Body of pancreas (tissue), 4 donors: ENCODE data around the gene VTI1A. TPM values are rescaled to one million over a fixed set of nuclear protein-coding genes. Genes with fewer than 3 reads are reported as not detected.

Experiments used
- ATAC-seq: fragments of 150-250 bp; one replicate; pipeline ENCODE4 v1.9.1; 2016
- DNase-seq, 4 donors: peaks; one replicate each; pipeline ENCODE4 v3.0.0-alpha.2; 2019
- H3K27ac ChIP-seq, 4 donors: fragments of 200-600 bp; sonication (generic); 1 replicate in 3 of 4; 2 replicates in 1 of 4; pipeline versions ENCODE4 v1.5.1 to v1.6.1; 2016 to 2019; ENCODE audit warnings: mild to moderate bottlenecking in 1 of 4, mixed read lengths in 1 of 4, moderate library complexity in 1 of 4
- H3K27me3 ChIP-seq, 2 donors: fragments of 200-600 bp; sonication (generic); one replicate each; pipeline ENCODE4 v1.6.0; 2016; ENCODE audit warnings: mild to moderate bottlenecking in 1 of 2
- H3K36me3 ChIP-seq, 2 donors: fragments of 200-600 bp; sonication (generic); replicated peaks in 1 of 2; 2 replicates each; pipeline ENCODE4 v1.5.1; 2016; ENCODE audit warnings: low read depth in 2 of 2; ENCODE audit not compliant: insufficient read depth in 1 of 2
- H3K4me1 ChIP-seq: fragments of 200-600 bp; sonication (generic); one replicate; pipeline ENCODE4 v1.6.0; 2016
- H3K4me3 ChIP-seq, 2 donors: fragments of 200-600 bp; sonication (generic); 1 replicate in 1 of 2; 2 replicates in 1 of 2; pipeline ENCODE4 v1.5.1; 2016 to 2019
- H3K9me3 ChIP-seq, 3 donors: fragments of 200-600 bp; sonication (generic); 1 replicate in 2 of 3; 2 replicates in 1 of 3; pipeline ENCODE4 v1.5.1; 2016
- POLR2A ChIP-seq, 3 donors: fragments of 450-650 bp; IDR thresholded peaks; one replicate each; pipeline ENCODE4 v1.6.1; 2016; ENCODE audit warnings: antibody characterized with exemption in 3 of 3, mild to moderate bottlenecking in 2 of 3
- WGBS, 2 donors: methylation state at CpG; one replicate each; pipeline ENCODE4 v1.1.5; 2017; 5-methylcytosine and 5-hydroxymethylcytosine counted together
- intact Hi-C: fragments of 100-400 bp; cut with DNase I; formaldehyde crosslinking; loops from one replicate; pipeline ENCODE4 v1.15.1; 2023
- total RNA-seq, 2 donors: library from RNA; depleted of rRNA; stranded (reverse); fragments of >200 nt; gene quantifications; one replicate each; pipeline ENCODE4 v1.1.0, GENCODE V29; 2016
- TF ChIP-seq, protein P1 (sequence below), 7 experiments: fragments of 450-650 bp in 4 of 7; fragments of 200-600 bp in 3 of 7; sonication (generic) in 3 of 7; IDR thresholded peaks; one replicate each; pipeline ENCODE4 v1.5.1; 2016 to 2019; ENCODE audit warnings: antibody characterized with exemption in 7 of 7

Gene VTI1A
- total RNA-seq, 2 donors from 2014 or later = 28.3 to 84.4 TPM

DNA sequence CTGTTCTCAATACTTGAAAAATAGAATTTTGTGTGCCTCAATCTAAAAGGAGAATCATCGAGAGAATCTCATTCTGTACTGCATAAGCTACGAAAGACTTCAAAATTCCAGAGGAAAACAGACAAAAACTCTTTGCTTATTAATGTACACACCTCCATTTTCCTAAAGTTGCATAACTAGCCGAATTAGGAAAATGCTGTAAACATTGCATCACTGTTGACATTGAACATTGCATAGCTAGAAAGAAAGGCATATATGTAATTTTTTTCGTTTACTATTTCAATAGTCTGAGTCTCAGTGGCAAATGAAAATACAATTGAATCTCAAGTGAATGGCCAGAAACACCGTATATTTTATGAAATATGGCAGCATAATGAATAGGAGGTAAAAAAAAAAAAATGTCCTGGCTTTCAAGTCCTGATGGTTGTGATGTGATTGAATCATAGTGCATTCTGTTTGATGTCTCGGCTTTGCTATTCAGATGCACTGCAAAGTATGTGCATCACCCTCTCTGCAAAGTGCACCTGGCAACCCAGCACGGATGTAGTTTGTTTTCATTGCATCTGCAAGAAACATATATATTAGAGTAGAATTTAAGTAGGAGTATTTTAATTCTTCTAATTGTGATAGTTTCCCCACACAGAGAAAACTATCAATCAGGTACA is 196.7 kb downstream of the VTI1A start:
- no peak for TF ChIP-seq POLR2A (IDR thresholded peaks at IDR 0.05)
- TF ChIP-seq, protein P1, sequence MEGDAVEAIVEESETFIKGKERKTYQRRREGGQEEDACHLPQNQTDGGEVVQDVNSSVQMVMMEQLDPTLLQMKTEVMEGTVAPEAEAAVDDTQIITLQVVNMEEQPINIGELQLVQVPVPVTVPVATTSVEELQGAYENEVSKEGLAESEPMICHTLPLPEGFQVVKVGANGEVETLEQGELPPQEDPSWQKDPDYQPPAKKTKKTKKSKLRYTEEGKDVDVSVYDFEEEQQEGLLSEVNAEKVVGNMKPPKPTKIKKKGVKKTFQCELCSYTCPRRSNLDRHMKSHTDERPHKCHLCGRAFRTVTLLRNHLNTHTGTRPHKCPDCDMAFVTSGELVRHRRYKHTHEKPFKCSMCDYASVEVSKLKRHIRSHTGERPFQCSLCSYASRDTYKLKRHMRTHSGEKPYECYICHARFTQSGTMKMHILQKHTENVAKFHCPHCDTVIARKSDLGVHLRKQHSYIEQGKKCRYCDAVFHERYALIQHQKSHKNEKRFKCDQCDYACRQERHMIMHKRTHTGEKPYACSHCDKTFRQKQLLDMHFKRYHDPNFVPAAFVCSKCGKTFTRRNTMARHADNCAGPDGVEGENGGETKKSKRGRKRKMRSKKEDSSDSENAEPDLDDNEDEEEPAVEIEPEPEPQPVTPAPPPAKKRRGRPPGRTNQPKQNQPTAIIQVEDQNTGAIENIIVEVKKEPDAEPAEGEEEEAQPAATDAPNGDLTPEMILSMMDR (IDR thresholded peaks at IDR 0.05) = no peak
- intact Hi-C loops = no loop called here

DNA sequence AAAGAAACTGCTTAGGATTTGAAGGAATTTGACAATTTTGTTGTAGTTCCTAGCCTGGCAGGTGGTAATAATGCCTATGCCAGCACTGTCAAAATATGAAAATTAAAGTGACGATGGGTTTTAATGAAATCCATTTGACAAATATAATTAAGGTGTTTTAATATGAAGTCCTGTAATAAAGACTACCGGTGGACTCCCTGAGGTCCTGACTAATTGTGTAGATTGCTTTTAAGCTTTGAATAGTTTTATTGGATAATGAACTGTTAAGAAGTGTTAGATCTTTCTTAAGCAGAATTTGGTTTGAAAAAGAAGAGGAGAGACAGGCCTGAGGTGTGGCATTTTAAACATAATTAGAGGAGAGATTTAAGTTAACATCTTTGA is 197.2 kb downstream of the VTI1A start:
- Histone ChIP-seq H3K9me3 (no peaks in the 10 kb centered on the region), H3K4me1 (no peaks in the 10 kb centered on the region), H3K27ac (no peak overlapping the region), H3K4me3 (no peak overlapping the region), H3K27me3 (no peaks in the 10 kb centered on the region), H3K36me3 (no peaks in the 10 kb centered on the region)
- TF ChIP-seq, protein P1 (IDR thresholded peaks at IDR 0.05) = no peak
- no peak for TF ChIP-seq POLR2A (IDR thresholded peaks at IDR 0.05)
- no peak for DNase-seq
- no peak for ATAC-seq
- WGBS, 2 donors = 92 to 94% methylated on average over 2 of the region's 2 CpGs
- intact Hi-C loops = no loop called here

More for the DNA sequence above, 196.7 kb downstream of the VTI1A start:
- Histone ChIP-seq H3K27me3 (no peaks in the 10 kb centered on the region), H3K9me3 (no peaks in the 10 kb centered on the region), H3K4me3 (no peak overlapping the region), H3K27ac (no peak overlapping the region), H3K36me3 (no peaks in the 10 kb centered on the region), H3K4me1 (no peaks in the 10 kb centered on the region)
- no peak for ATAC-seq
- DNase-seq = no peak
- 79 to 85% methylated on average over 7 of the region's 7 CpGs for WGBS, 2 donors

DNA sequence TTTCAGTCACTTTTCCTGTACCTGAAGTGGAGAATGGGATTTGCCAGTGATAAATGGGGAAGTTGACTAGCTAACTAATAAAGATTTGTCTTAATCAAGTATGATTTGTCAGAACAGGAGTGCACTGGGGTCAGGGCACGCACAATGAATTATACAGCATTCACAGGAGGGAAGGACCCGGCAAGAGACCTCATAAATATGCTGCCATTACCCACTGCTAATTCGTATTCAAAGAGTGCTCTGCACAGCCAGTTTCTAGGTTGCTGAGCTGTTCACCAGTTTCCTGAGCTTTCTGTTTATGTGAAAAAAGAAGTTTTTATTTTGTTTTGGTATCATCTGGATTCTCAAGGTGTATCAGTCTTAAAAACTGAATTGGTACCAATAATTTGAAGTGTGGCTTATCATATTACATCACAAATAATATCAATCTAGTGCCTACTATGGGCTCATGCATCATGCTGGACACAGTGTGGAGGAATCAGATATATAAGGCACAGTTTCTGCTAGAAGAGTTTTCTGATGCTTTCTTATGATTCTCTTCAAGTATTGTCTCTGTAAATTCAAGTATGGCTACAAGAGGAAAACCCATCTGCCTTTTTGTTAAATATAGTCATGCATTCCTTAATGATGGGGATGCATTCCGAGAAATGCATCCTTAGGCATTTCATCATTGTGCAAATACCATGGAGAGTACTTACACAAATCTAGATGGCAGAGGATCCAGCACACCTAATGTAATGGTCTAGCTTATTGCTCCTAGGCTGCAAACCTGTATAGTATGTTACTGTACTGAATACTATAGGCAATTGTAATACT is 202.2 kb downstream of the VTI1A start:
- Histone ChIP-seq H3K9me3 (no peaks in the 10 kb centered on the region), H3K27me3 (no peaks in the 10 kb centered on the region), H3K27ac (no peak overlapping the region), H3K36me3 (no peaks in the 10 kb centered on the region), H3K4me3 (no peak overlapping the region), H3K4me1 (no peaks in the 10 kb centered on the region)
- intact Hi-C loops = no loop called here
- WGBS, 2 donors = 73 to 88% methylated on average over 4 of the region's 4 CpGs
- DNase-seq = no peak
- no peak for ATAC-seq
- TF ChIP-seq, protein P1 (IDR thresholded peaks at IDR 0.05) = no peak
- TF ChIP-seq POLR2A (IDR thresholded peaks at IDR 0.05) = no peak

DNA sequence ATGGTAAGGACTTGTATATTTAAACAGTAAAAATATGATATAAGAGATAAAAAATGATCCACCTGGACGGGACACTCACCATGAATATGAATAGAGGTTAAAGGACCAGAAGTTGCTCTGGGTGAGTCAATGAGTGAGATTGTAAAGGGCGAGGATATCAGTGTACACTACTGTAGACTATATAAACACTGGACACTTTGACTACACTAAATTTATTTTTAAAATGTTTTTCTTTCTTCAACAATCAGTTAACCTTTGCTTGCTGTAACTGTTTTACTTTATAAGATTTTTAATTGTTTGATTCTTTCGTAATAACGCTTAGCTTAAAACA is 202.8 kb downstream of the VTI1A start:
- Histone ChIP-seq H3K4me3 (no peak overlapping the region), H3K36me3 (no peaks in the 10 kb centered on the region), H3K27ac (no peak overlapping the region), H3K4me1 (no peaks in the 10 kb centered on the region), H3K9me3 (no peaks in the 10 kb centered on the region), H3K27me3 (no peaks in the 10 kb centered on the region)
- WGBS, 2 donors = 92 to 96% methylated on average over 4 of the region's 4 CpGs
- intact Hi-C loops = no loop called here
- DNase-seq = no peak
- no peak for ATAC-seq
- TF ChIP-seq, protein P1 (IDR thresholded peaks at IDR 0.05) = no peak
- no peak for TF ChIP-seq POLR2A (IDR thresholded peaks at IDR 0.05)
